Trophoblast cell (in vitro differentiated cells and primary cell): ENCODE data around the gene ZNF580.

Source experiments
- DNase-seq, 2 donors: peaks; one replicate each; pipeline ENCODE4 v3.0.0-alpha.2; 2016
- H2AFZ ChIP-seq: 2 replicates; pipeline ENCODE4 v1.6.1; 2013; ENCODE audit warnings: low read length, moderate library complexity, mild to moderate bottlenecking; ENCODE audit not compliant: insufficient read depth, poor library complexity
- H2AK5ac ChIP-seq: 2 replicates; pipeline ENCODE4 v1.6.1; 2013; ENCODE audit warnings: mild to moderate bottlenecking, low read length
- H2BK120ac ChIP-seq: 2 replicates; pipeline ENCODE4 v1.6.1; 2013; ENCODE audit warnings: low read length, mild to moderate bottlenecking, moderate library complexity; ENCODE audit not compliant: insufficient read depth, poor library complexity
- H2BK12ac ChIP-seq: 2 replicates; pipeline ENCODE4 v1.6.1; 2013; ENCODE audit warnings: mild to moderate bottlenecking, low read length, moderate library complexity
- H2BK5ac ChIP-seq: 2 replicates; pipeline ENCODE4 v1.6.1; 2013; ENCODE audit warnings: low read length, low read depth, moderate library complexity, mild to moderate bottlenecking; ENCODE audit not compliant: poor library complexity
- H3K14ac ChIP-seq: 2 replicates; pipeline ENCODE4 v1.6.1; 2013; ENCODE audit warnings: mild to moderate bottlenecking, low read length
- H3K18ac ChIP-seq: 2 replicates; pipeline ENCODE4 v1.6.1; 2013; ENCODE audit warnings: mild to moderate bottlenecking, low read length
- H3K23ac ChIP-seq: 2 replicates; pipeline ENCODE4 v1.6.1; 2013; ENCODE audit warnings: low read length
- H3K27ac ChIP-seq: 2 replicates; pipeline ENCODE4 v1.5.1; 2013; ENCODE audit warnings: low read depth, mild to moderate bottlenecking, inconsistent platforms, low read length, moderate library complexity
- H3K27me3 ChIP-seq: 2 replicates; pipeline ENCODE4 v1.6.1; 2013; ENCODE audit warnings: inconsistent platforms, mild to moderate bottlenecking, low read length, moderate library complexity; ENCODE audit not compliant: insufficient read depth
- H3K36me3 ChIP-seq, 2 experiments: 1 replicate in 1 of 2; 2 replicates in 1 of 2; pipeline ENCODE4 v1.6.1; 2013; ENCODE audit warnings: low read length in 2 of 2, mild to moderate bottlenecking in 2 of 2, moderate library complexity in 1 of 2; ENCODE audit not compliant: insufficient read depth in 2 of 2, control insufficient read depth in 1 of 2
- H3K4ac ChIP-seq: 2 replicates; pipeline ENCODE4 v1.6.1; 2013; ENCODE audit warnings: low read depth, mild to moderate bottlenecking, low read length, moderate library complexity
- H3K4me1 ChIP-seq, 2 experiments: 1 replicate in 1 of 2; 2 replicates in 1 of 2; pipeline ENCODE4 v1.6.1; 2013; ENCODE audit warnings: low read length in 2 of 2, mild to moderate bottlenecking in 2 of 2, moderate library complexity in 1 of 2; ENCODE audit not compliant: insufficient read depth in 2 of 2, control insufficient read depth in 1 of 2
- H3K4me2 ChIP-seq: 2 replicates; pipeline ENCODE4 v1.6.1; 2013; ENCODE audit warnings: inconsistent platforms, mild to moderate bottlenecking, low read length, moderate library complexity
- H3K4me3 ChIP-seq: 2 replicates; pipeline ENCODE4 v1.5.1; 2013; ENCODE audit warnings: mild to moderate bottlenecking, low read depth, low read length, inconsistent platforms
- H3K79me1 ChIP-seq: one replicate; pipeline ENCODE4 v1.6.1; 2013; ENCODE audit warnings: low read length
- H3K79me2 ChIP-seq: 2 replicates; pipeline ENCODE4 v1.6.1; 2013; ENCODE audit warnings: low read length, mild to moderate bottlenecking; ENCODE audit not compliant: control insufficient read depth, insufficient read depth, poor library complexity
- H3K9ac ChIP-seq: 2 replicates; pipeline ENCODE4 v1.6.1; 2013; ENCODE audit warnings: mild to moderate bottlenecking, low read length
- H3K9me3 ChIP-seq: 2 replicates; pipeline ENCODE4 v1.6.1; 2013; ENCODE audit warnings: low read depth, mild to moderate bottlenecking, control low read depth, inconsistent platforms, low read length; ENCODE audit not compliant: insufficient read depth
- H4K12ac ChIP-seq: 2 replicates; pipeline ENCODE4 v1.6.1; 2013; ENCODE audit warnings: low read depth, mild to moderate bottlenecking, low read length, moderate library complexity
- H4K8ac ChIP-seq: 2 replicates; pipeline ENCODE4 v1.6.1; 2013; ENCODE audit warnings: low read depth, mild to moderate bottlenecking, low read length, moderate library complexity
- H4K91ac ChIP-seq: one replicate; pipeline ENCODE4 v1.6.1; 2013; ENCODE audit warnings: low read depth, mild to moderate bottlenecking, low read length, moderate library complexity
- WGBS: extraction: QIAGEN DNeasy Blood & Tissue Kit; methylation state at CpG from one replicate; pipeline ENCODE4 v1.1.7; 2013; ENCODE audit warnings: missing lambda C conversion rate; ENCODE audit not compliant: insufficient read length, insufficient coverage; ENCODE audit errors: extremely low coverage; 5-methylcytosine and 5-hydroxymethylcytosine counted together

The ZNF580 gene

DNA sequence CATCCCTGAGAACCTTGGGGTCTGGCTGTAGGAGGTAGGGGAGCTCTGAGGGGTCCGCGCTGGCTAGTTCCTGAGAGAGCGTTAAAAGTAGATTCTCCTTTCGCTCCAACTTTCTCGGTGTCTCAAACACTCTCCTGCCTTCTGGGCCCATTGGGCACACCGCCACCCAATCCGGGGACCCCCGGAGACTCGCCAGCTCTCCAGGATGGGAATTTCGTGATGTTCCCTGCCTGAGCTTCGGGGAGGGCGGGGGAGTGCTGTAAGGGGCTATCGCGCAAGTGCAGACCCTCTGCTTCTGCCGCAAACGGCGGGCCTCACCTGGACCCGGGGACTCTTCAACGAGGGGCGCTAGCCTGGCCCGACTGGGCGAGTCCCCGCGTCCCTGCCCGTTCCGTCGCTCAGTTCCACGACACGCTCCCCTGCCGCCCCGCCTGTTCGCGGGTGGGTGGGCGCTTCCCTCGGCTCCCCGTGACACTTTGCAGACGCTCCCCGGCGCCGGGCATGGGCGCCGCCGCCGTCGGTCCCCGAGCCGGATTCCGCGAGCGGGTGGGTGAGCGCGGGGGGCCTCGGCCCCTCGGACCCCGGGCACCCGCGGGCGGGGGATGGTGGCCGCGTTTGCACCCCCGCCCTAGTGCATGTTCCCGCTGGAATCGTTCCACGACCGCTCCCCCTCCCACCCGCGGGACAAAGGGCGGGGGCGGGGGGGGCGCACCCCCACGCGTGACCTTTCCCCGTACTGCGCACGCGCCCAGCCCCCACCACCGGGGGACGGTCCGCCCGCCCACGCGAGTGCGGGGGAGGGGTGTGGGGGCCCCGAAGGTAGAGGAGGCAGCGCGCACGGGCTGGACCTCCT, 7.2 kb downstream of the ZNF580 start, which contains the start of gene CCDC106:
CCDC106 (plus strand) TSS at position 481 of the 853 bp plus-strand sequence. CDS start 835 bp downstream, outside the sequence.
- no peak within 1 kb of the TSS for H3K23ac ChIP-seq
- peak within 1 kb of the TSS; percentile 98 for H3K18ac ChIP-seq
- peak within 1 kb of the TSS; percentile 75 for H2BK12ac ChIP-seq
- peak within 1 kb of the TSS; percentile 90 for H3K14ac ChIP-seq
- peak in 1 of 2 donors; percentile 44 for DNase-seq
- H2AK5ac ChIP-seq, result peak within 1 kb of the TSS; percentile 43
- H2BK5ac ChIP-seq, result peak within 1 kb of the TSS; percentile 95
- H3K79me2 ChIP-seq, result peaks cover 19% of the 10 kb centered on the region
- peak within 1 kb of the TSS; percentile 93 for H3K4me3 ChIP-seq
- peak within 1 kb of the TSS; percentile 94 for H2AFZ ChIP-seq
- H3K4ac ChIP-seq, result peak within 1 kb of the TSS; percentile 67
- peak within 1 kb of the TSS; percentile 93 for H4K91ac ChIP-seq
- peak within 1 kb of the TSS; percentile 97 for H3K9ac ChIP-seq
- H3K79me1 ChIP-seq, result peaks cover 15% of the 10 kb centered on the region
- H3K4me2 ChIP-seq, result peak within 1 kb of the TSS; percentile 92
- peak within 1 kb of the TSS; percentile 63 for H3K27ac ChIP-seq
- H2BK120ac ChIP-seq, result peak within 1 kb of the TSS; percentile 89
- peaks cover 31 to 32% of the 10 kb centered on the region in 2 experiments for H3K36me3 ChIP-seq
- peak within 1 kb of the TSS; percentile 85 for H4K8ac ChIP-seq
- no peaks in the 10 kb centered on the region for H3K9me3 ChIP-seq
- WGBS, result no CpG with 5 or more reads among the region's 87 CpGs
- H3K27me3 ChIP-seq, result no peaks in the 10 kb centered on the region
- peak within 1 kb of the TSS; percentile 79 for H4K12ac ChIP-seq
- peaks cover 6 to 17% of the 10 kb centered on the region in 2 experiments for H3K4me1 ChIP-seq

DNA sequence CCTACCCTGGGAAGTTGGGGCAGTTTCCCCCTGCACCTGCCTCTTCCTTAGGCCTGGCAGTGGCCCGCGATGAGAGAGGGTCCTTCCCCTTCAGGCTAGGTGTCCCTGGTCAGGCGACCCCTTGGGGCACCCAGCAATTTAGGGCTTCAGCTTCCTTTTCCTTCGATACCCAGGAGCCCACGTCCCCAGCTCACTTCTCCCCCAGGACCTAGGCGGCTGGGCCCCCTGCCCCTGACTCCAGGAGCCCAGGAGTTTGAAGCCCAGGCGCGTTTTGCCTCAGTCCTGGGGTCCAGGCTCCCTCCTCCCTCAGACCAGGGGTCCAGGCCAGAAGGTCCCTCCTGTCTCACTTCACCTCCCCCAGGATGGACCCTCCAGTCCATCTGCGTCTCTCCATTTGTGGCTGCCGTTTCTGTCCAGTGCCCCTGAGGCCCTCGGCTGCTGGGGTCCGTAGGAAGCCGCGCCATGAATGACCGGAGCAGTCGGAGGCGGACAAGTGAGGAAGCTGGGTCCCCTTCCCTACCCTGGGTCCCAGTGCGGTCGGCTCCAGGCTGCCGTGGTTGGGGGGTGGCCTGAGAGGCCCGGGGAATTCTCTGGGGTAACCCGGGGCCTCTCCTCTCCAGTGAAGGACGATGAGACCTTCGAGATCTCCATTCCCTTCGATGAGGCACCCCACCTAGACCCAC, 7.9 kb downstream of the ZNF580 start:
- Histone ChIP-seq H3K4me2 (peak overlapping the region; percentile 92), H4K91ac (peak overlapping the region; percentile 93), H3K4me1 (peaks cover 5 to 15% of the 10 kb centered on the region in 2 experiments), H3K79me2 (peaks cover 15% of the 10 kb centered on the region), H3K36me3 (peaks cover 31 to 32% of the 10 kb centered on the region in 2 experiments), H3K9me3 (no peaks in the 10 kb centered on the region), H3K23ac (no peak overlapping the region), H2BK12ac (peak overlapping the region; percentile 15), H3K18ac (peak overlapping the region; percentile 98), H2BK120ac (peak overlapping the region; percentile 89), H2BK5ac (no peak overlapping the region), H3K27ac (no peak overlapping the region), H3K14ac (peak overlapping the region; percentile 90), H4K12ac (peak overlapping the region; percentile 79), H2AFZ (peak overlapping the region; percentile 12), H3K9ac (peak overlapping the region; percentile 97), H3K4ac (peak overlapping the region; percentile 67), H4K8ac (peak overlapping the region; percentile 85), H3K27me3 (no peaks in the 10 kb centered on the region), H2AK5ac (peak overlapping the region; percentile 43), H3K4me3 (peak overlapping the region; percentile 93), H3K79me1 (peaks cover 13% of the 10 kb centered on the region)
- DNase-seq, result no peak
- no CpG with 5 or more reads among the region's 25 CpGs for WGBS

DNA sequence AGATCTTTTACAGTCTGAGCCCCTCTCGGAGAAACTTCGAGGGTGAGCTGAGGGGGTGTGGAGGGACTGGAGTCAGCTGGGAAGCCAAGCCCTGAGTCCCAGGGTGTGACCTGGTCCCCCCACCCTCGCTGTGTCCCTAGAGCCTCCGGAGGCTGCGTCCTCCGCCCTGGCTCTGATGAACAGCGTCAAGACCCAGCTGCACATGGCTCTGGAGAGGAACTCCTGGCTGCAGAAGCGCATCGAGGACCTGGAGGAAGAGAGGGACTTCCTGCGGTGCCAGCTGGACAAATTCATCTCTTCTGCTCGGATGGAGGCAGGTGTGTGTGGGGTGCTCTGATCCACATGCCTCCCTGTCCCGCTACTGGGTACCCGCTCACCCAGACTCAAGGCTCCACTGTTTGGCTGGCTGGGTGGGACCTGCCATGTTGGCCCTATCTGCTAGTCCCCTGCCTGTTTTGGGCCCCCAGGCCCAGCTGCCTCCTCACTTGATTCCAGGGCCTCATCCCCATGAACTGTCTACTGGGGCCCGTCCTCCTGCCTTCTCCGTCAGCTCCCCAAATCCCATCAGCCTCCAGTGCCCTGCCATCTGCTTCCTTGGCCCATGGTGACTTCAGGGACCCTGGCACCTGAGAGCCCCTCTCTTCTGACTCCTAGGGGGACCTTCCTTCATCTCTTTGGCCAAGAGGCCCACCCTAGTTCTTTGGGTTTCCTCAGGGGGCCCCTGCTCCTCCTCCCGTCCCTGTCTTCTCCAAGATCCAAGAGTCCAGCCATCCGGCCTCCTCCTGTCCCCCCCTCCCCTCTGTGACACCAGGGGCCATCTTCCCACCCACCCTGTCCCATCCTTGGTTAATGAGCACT, 8.7 kb downstream of the ZNF580 start:
- no peak overlapping the region for H3K14ac ChIP-seq
- no peak overlapping the region for H4K8ac ChIP-seq
- WGBS, result no CpG with 5 or more reads among the region's 17 CpGs
- H3K18ac ChIP-seq, result no peak overlapping the region
- no peaks in the 10 kb centered on the region for H3K9me3 ChIP-seq
- peaks cover 1 to 11% of the 10 kb centered on the region in 2 experiments for H3K4me1 ChIP-seq
- peaks cover 18% of the 10 kb centered on the region for H3K79me1 ChIP-seq
- DNase-seq, result no peak
- H2BK5ac ChIP-seq, result no peak overlapping the region
- no peak overlapping the region for H2BK12ac ChIP-seq
- H4K91ac ChIP-seq, result no peak overlapping the region
- peaks cover 12% of the 10 kb centered on the region for H3K79me2 ChIP-seq
- no peak overlapping the region for H2AFZ ChIP-seq
- no peak overlapping the region for H3K4me2 ChIP-seq
- no peak overlapping the region for H4K12ac ChIP-seq
- no peak overlapping the region for H2BK120ac ChIP-seq
- no peak overlapping the region for H3K4ac ChIP-seq
- H3K9ac ChIP-seq, result no peak overlapping the region
- H2AK5ac ChIP-seq, result no peak overlapping the region
- no peak overlapping the region for H3K4me3 ChIP-seq
- peaks cover 29 to 31% of the 10 kb centered on the region in 2 experiments for H3K36me3 ChIP-seq
- H3K27me3 ChIP-seq, result no peaks in the 10 kb centered on the region
- no peak overlapping the region for H3K23ac ChIP-seq
- H3K27ac ChIP-seq, result no peak overlapping the region

DNA sequence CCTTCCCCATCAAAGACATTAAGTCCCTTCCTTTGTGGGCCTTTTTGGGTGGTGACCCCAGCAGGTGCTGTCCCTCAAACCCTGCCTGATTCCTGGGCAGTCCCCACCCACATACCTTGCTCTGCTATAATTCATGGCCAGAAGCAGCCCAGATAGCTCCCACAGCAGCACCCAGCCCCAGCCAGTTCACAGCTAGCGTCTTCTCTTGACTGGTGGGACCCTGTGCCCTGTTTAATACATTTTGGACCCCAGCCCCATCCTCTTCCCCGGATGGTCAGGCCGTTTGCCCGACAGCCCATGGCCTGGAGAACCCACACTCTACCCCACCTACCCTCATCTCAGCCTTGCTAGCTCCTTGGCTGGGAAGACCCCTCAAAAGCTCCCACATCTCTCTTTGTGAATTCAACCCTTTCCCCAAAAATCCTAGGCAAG, 9.3 kb downstream of the ZNF580 start:
- H3K79me2 ChIP-seq, result peaks cover 15% of the 10 kb centered on the region
- no peaks in the 10 kb centered on the region for H3K27me3 ChIP-seq
- no peak for DNase-seq
- no peaks in the 10 kb centered on the region for H3K9me3 ChIP-seq
- H3K4me3 ChIP-seq, result no peak overlapping the region
- no peak overlapping the region for H2AK5ac ChIP-seq
- H3K23ac ChIP-seq, result no peak overlapping the region
- peaks cover 0 to 8% of the 10 kb centered on the region in 2 experiments for H3K4me1 ChIP-seq
- no CpG with 5 or more reads among the region's 4 CpGs for WGBS
- H2BK5ac ChIP-seq, result no peak overlapping the region
- H2AFZ ChIP-seq, result no peak overlapping the region
- H3K79me1 ChIP-seq, result peaks cover 22% of the 10 kb centered on the region
- H4K12ac ChIP-seq, result no peak overlapping the region
- no peak overlapping the region for H3K4me2 ChIP-seq
- no peak overlapping the region for H2BK120ac ChIP-seq
- H3K9ac ChIP-seq, result no peak overlapping the region
- H3K36me3 ChIP-seq, result peaks cover 23 to 24% of the 10 kb centered on the region in 2 experiments
- no peak overlapping the region for H3K27ac ChIP-seq
- no peak overlapping the region for H4K8ac ChIP-seq
- H2BK12ac ChIP-seq, result no peak overlapping the region
- H3K14ac ChIP-seq, result no peak overlapping the region
- H3K4ac ChIP-seq, result no peak overlapping the region
- H3K18ac ChIP-seq, result no peak overlapping the region
- no peak overlapping the region for H4K91ac ChIP-seq
